ENCODE measurements around the gene SYCP3.

GRCh38 chr12:101747697-101748096, 8.4 kb upstream of the SYCP3 start:
- TF ChIP-seq CTCF (IDR thresholded peaks at IDR 0.05), result no peak
- no peak for TF ChIP-seq POLR2A (IDR thresholded peaks at IDR 0.05)
- no peak for TF ChIP-seq EP300 (IDR thresholded peaks at IDR 0.05)

Data from tibial nerve (tissue), 4 donors.